HG02852 (cell line): Measurements from ENCODE around the gene RPS27L.
"Not testable (repeated sequence)": the region's sequence is repeated elsewhere in the genome, so short reads cannot be mapped to it uniquely, and the experiment has no call there.

ENCODE experiments used
- ATAC-seq: cut with Tn5 transposase; IDR thresholded peaks from one replicate; pipeline ENCODE4 v1.9.1; 2021; ENCODE audit warnings: mild to moderate bottlenecking, moderate library complexity; ENCODE audit not compliant: unreplicated experiment

Gene RPS27L

GRCh38 chr15:63103416-63103815 is 53.9 kb downstream of the RPS27L start:
- no peak for ATAC-seq

- not testable (repeated sequence) for ATAC-seq
Measured at GRCh38 chr15:63099581-63099980, 57.7 kb downstream of the RPS27L start.

GRCh38 chr15:63098901-63099300 is 58.4 kb downstream of the RPS27L start:
- ATAC-seq = not testable (repeated sequence)
